ENCODE measurements around the gene ZNF497. TPM values are rescaled to one million over a fixed set of nuclear protein-coding genes. Genes with fewer than 3 reads are reported as not detected.

Gene ZNF497
- total RNA-seq, 1 experiment from 2014 or later: 2.6 TPM

DNA sequence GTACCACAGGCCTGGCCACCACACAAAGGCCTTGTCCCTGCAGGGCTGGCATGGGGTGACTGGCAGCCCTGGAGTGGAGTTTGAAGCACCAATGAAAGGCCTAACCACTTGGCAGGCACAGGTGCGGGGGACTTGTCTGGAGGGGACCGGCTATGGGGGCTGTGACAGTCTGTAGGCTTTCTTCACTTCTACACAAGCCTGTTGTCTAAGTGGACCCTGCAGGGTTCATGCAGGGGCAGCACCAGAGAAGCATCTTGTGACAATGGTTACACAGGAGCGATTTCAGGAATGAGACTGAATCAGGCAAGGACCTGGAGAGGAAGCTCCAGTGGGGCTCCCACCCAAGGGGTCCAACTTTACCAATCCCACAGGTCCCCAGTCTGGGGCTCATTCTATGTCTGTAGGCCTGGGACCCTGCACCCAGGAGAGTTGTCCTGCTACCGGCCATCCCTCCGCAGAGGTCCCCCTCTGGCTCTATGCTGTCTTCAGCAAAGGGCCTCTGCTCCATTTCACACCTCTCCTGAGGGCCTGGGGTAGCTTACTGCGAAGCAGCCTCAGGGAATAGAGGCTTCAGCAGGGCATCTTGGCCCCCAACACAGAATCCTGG is 20.5 kb upstream of the ZNF497 start:
- POLR2A ChIA-PET (ENCODE audit: low non-redundant PET): no interaction called here
- DNase-seq (ENCODE audit: low spot score): no peak
- no TSS peak for BruUV-seq (replicated peaks)
- Histone ChIP-seq H3K27me3 (replicated peaks; ENCODE audit: insufficient read depth, low read depth, low read length, poor library complexity) (no peaks in the 10 kb centered on the region), H3K36me3 (ENCODE audit: insufficient read depth, low read length, poor library complexity, severe bottlenecking) (peaks cover 4% of the 10 kb centered on the region), H3K27ac (ENCODE audit: low read depth, low read length, poor library complexity, severe bottlenecking) (no peak overlapping the region), H3K4me1 (ENCODE audit: insufficient read depth, low read length, poor library complexity, severe bottlenecking) (peaks cover 8% of the 10 kb centered on the region), H3K9me3 (ENCODE audit: low read depth, low read length, poor library complexity, severe bottlenecking) (no peaks in the 10 kb centered on the region), H3K4me3 (ENCODE audit: low read depth, low read length, poor library complexity, severe bottlenecking) (no peak overlapping the region)
- TF ChIP-seq CTCF (conservative IDR thresholded peaks at IDR 0.05; ENCODE audit: low read depth, low read length): no peak
- no peak for TF ChIP-seq EZH2 (IDR thresholded peaks at IDR 0.05; ENCODE audit: borderline replicate concordance, low read depth, low read length, poor library complexity, severe bottlenecking)
- CTCF ChIA-PET: no interaction called here
- intact Hi-C loops (cut with micrococcal nuclease; ENCODE audit: unreplicated experiment): no loop called here

GRCh38 chr19:58381460-58382212 is 19.1 kb upstream of the ZNF497 start:
- intact Hi-C loops (cut with micrococcal nuclease; ENCODE audit: unreplicated experiment): loop anchor here (2.0 kb wide), 1 partner anchor 77 kb away; the partner anchor contains the start of gene ERVK3-1
- no peaks in the 10 kb centered on the region for H3K9me3 ChIP-seq (ENCODE audit: low read depth, low read length, poor library complexity, severe bottlenecking)
- peaks cover 5% of the 10 kb centered on the region for H3K4me1 ChIP-seq (ENCODE audit: insufficient read depth, low read length, poor library complexity, severe bottlenecking)
- no peak for DNase-seq (ENCODE audit: low spot score)
- CTCF ChIA-PET: no interaction called here
- TF ChIP-seq CTCF (conservative IDR thresholded peaks at IDR 0.05; ENCODE audit: low read depth, low read length) (no peak), EZH2 (IDR thresholded peaks at IDR 0.05; ENCODE audit: borderline replicate concordance, low read depth, low read length, poor library complexity, severe bottlenecking) (no peak)
- peak overlapping the region; percentile 96 for H3K27ac ChIP-seq (ENCODE audit: low read depth, low read length, poor library complexity, severe bottlenecking)
- H3K36me3 ChIP-seq (ENCODE audit: insufficient read depth, low read length, poor library complexity, severe bottlenecking): no peaks in the 10 kb centered on the region
- POLR2A ChIA-PET (ENCODE audit: low non-redundant PET): no interaction called here
- BruUV-seq (replicated peaks): TSS peak; percentile 50
- peak overlapping the region; percentile 72 for H3K4me3 ChIP-seq (ENCODE audit: low read depth, low read length, poor library complexity, severe bottlenecking)
- no peaks in the 10 kb centered on the region for H3K27me3 ChIP-seq (replicated peaks; ENCODE audit: insufficient read depth, low read depth, low read length, poor library complexity)

GRCh38 chr19:58380662-58381459 is 18.3 kb upstream of the ZNF497 start, which contains the start of gene ZNF837:
TSS of gene ZNF837 (minus strand) at chr19:58381030. CDS start at chr19:58369332, 11,698 bp downstream.
- POLR2A ChIA-PET (ENCODE audit: low non-redundant PET): no interaction called here

More at GRCh38 chr19:58380662-58381459, 18.3 kb upstream of the ZNF497 start, which contains the start of gene ZNF837:
- Histone ChIP-seq H3K4me1 (ENCODE audit: insufficient read depth, low read length, poor library complexity, severe bottlenecking) (peaks cover 5% of the 10 kb centered on the region), H3K27ac (ENCODE audit: low read depth, low read length, poor library complexity, severe bottlenecking) (peak within 1 kb of the TSS; percentile 96), H3K4me3 (ENCODE audit: low read depth, low read length, poor library complexity, severe bottlenecking) (peak within 1 kb of the TSS; percentile 72), H3K27me3 (replicated peaks; ENCODE audit: insufficient read depth, low read depth, low read length, poor library complexity) (no peaks in the 10 kb centered on the region), H3K9me3 (ENCODE audit: low read depth, low read length, poor library complexity, severe bottlenecking) (no peaks in the 10 kb centered on the region), H3K36me3 (ENCODE audit: insufficient read depth, low read length, poor library complexity, severe bottlenecking) (no peaks in the 10 kb centered on the region)
- CTCF ChIA-PET: no interaction called here
- no TSS peak for BruUV-seq (replicated peaks)
- intact Hi-C loops (cut with micrococcal nuclease; ENCODE audit: unreplicated experiment): loop anchor here (2.0 kb wide), 1 partner anchor 76 kb away; the partner anchor contains the start of gene ERVK3-1
- no peak for TF ChIP-seq CTCF (conservative IDR thresholded peaks at IDR 0.05; ENCODE audit: low read depth, low read length)
- TF ChIP-seq EZH2 (IDR thresholded peaks at IDR 0.05; ENCODE audit: borderline replicate concordance, low read depth, low read length, poor library complexity, severe bottlenecking): no peak
- peak; percentile 100 for DNase-seq (ENCODE audit: low spot score)
